DND-41 (cell line): Measurements from ENCODE around the gene NDUFS7.
"Not testable (repeated sequence)": the region's sequence is repeated elsewhere in the genome, so short reads cannot be mapped to it uniquely, and the experiment has no call there.

ENCODE experiments used
- ATAC-seq: fragments of 200-7000 bp; cut with Tn5 transposase; 3 replicates; pipeline ENCODE4 v1.9.1; 2021; ENCODE audit warnings: low read depth; ENCODE audit not compliant: insufficient read depth
- DNase-seq: peaks from one replicate; pipeline ENCODE4 v3.0.0-alpha.2; 2020
- H2AFZ ChIP-seq: 2 replicates; pipeline ENCODE4 v1.6.0; 2012; ENCODE audit warnings: low read depth, low read length
- H3K27ac ChIP-seq: 2 replicates; pipeline ENCODE4 v1.5.1; 2012; ENCODE audit warnings: low read length, inconsistent platforms
- H3K27me3 ChIP-seq: fragments of 200-600 bp; sonication (generic); 2 replicates; pipeline ENCODE4 v1.6.0; 2012; ENCODE audit warnings: low read length, mild to moderate bottlenecking, inconsistent platforms; ENCODE audit not compliant: insufficient read depth, poor library complexity
- H3K36me3 ChIP-seq: 2 replicates; pipeline ENCODE4 v1.5.1; 2012; ENCODE audit warnings: low read length, inconsistent platforms; ENCODE audit not compliant: insufficient read depth
- H3K4me1 ChIP-seq: 2 replicates; pipeline ENCODE4 v1.5.1; 2012; ENCODE audit warnings: mild to moderate bottlenecking, low read length; ENCODE audit not compliant: insufficient read depth
- H3K4me2 ChIP-seq: 2 replicates; pipeline ENCODE4 v1.6.0; 2012; ENCODE audit warnings: mild to moderate bottlenecking, moderate library complexity, low read length, inconsistent platforms; ENCODE audit not compliant: insufficient read depth
- H3K4me3 ChIP-seq, 2 experiments: fragments of 200-600 bp in 1 of 2; shearing (Covaris generic) in 1 of 2; 2 replicates each; pipeline ENCODE4 v1.5.1; 2012 to 2016; ENCODE audit warnings: inconsistent platforms in 2 of 2, low read length in 2 of 2, mild to moderate bottlenecking in 2 of 2, low read depth in 1 of 2, moderate library complexity in 1 of 2
- H3K79me2 ChIP-seq: 2 replicates; pipeline ENCODE4 v1.6.0; 2012; ENCODE audit warnings: low read length, inconsistent platforms; ENCODE audit not compliant: insufficient read depth
- H3K9ac ChIP-seq: 2 replicates; pipeline ENCODE4 v1.6.0; 2012; ENCODE audit warnings: low read depth, mild to moderate bottlenecking, inconsistent platforms, low read length, moderate library complexity
- H3K9me3 ChIP-seq: 2 replicates; pipeline ENCODE4 v1.5.1; 2012; ENCODE audit warnings: low read length, moderate library complexity, mild to moderate bottlenecking, inconsistent platforms; ENCODE audit not compliant: insufficient read depth, severe bottlenecking
- H4K20me1 ChIP-seq: 2 replicates; pipeline ENCODE4 v1.6.0; 2012; ENCODE audit warnings: low read length; ENCODE audit not compliant: insufficient read depth
- EZH2 ChIP-seq: IDR thresholded peaks from 3 replicates; pipeline ENCODE4 v1.6.1; 2012; ENCODE audit warnings: borderline replicate concordance, low read depth, mild to moderate bottlenecking, moderate library complexity, low read length, inconsistent platforms; ENCODE audit not compliant: severe bottlenecking
- TF ChIP-seq, protein P1 (sequence below): IDR thresholded peaks from 2 replicates; pipeline ENCODE4 v1.5.1; 2012; ENCODE audit warnings: borderline replicate concordance, low read length, moderate library complexity, mild to moderate bottlenecking; ENCODE audit not compliant: poor library complexity, severe bottlenecking; ENCODE audit errors: extremely low read depth

Gene NDUFS7

DNA sequence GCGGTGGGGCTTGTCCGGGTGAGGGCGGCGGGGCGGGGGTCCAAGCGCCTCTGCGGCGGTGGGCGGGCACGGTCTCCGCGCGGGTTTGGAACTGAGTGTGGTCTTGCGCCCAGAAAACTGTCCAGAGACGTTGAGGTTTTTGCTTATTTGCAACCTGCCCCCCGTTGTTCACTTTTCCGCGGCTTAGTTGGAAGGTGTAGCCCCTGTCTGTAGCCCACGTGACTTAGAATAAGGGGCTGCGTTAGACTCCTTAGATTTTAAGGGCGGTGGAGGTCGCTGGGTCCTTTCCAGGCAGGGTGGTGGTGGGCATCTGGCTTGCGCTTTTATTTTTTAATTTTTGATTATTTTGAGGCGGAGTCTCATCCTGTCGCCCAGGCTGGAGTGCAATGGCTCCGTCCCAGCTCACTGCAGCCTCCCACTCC is 55.2 kb downstream of the NDUFS7 start:
- H3K9ac ChIP-seq: peak overlapping the region; percentile 90
- peaks cover 54% of the 10 kb centered on the region for H3K36me3 ChIP-seq
- peak overlapping the region; percentile 61 to 66; a peak in 3 of 4 replicates for H3K4me3 ChIP-seq
- H4K20me1 ChIP-seq: peaks cover 60% of the 10 kb centered on the region
- DNase-seq: no peak
- TF ChIP-seq EZH2: no peak
- TF ChIP-seq, protein P1, sequence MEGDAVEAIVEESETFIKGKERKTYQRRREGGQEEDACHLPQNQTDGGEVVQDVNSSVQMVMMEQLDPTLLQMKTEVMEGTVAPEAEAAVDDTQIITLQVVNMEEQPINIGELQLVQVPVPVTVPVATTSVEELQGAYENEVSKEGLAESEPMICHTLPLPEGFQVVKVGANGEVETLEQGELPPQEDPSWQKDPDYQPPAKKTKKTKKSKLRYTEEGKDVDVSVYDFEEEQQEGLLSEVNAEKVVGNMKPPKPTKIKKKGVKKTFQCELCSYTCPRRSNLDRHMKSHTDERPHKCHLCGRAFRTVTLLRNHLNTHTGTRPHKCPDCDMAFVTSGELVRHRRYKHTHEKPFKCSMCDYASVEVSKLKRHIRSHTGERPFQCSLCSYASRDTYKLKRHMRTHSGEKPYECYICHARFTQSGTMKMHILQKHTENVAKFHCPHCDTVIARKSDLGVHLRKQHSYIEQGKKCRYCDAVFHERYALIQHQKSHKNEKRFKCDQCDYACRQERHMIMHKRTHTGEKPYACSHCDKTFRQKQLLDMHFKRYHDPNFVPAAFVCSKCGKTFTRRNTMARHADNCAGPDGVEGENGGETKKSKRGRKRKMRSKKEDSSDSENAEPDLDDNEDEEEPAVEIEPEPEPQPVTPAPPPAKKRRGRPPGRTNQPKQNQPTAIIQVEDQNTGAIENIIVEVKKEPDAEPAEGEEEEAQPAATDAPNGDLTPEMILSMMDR: no peak
- peak overlapping the region; percentile 82 for H3K27ac ChIP-seq
- H3K4me2 ChIP-seq: peak overlapping the region; percentile 99
- peaks cover 37% of the 10 kb centered on the region for H3K79me2 ChIP-seq
- no peaks in the 10 kb centered on the region for H3K27me3 ChIP-seq
- H3K4me1 ChIP-seq: peaks cover 26% of the 10 kb centered on the region
- peak; percentile 8 for ATAC-seq
- H3K9me3 ChIP-seq: no peaks in the 10 kb centered on the region
- no peak overlapping the region for H2AFZ ChIP-seq

DNA sequence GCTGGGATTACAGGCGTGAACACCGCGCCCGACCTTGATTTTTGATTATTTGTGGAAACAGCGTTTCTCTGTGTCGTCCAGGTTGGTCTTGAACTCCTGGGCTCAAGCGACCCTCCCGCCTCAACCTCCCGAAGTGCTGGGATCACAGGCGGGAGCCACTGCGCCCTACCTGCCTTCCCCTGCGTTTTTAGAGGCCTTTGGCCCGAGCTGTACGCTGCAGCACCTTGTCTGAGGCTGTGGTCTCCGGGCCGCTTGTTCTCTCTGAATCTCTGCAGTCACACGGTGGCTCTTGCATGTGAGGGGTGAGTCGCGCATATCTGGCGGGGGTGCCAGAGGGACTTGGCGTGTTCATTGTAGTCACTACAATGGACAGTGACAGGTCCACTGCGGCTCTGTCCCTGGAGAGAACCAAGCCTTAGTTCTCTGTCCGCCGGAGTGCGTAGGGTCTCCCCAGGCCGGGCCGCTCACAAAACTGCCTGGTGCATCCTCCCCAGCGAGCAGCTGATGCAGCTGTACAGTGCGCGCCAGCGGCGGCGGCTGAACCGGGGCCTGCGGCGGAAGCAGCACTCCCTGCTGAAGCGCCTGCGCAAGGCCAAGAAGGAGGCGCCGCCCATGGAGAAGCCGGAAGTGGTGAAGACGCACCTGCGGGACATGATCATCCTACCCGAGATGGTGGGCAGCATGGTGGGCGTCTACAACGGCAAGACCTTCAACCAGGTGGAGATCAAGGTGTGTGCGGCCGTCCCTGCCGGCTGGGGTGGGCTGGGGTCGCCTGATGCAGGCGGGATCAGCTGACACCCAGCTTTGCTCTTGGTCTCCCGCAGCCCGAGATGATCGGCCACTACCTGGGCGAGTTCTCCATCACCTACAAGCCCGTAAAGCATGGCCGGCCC is 56.1 kb downstream of the NDUFS7 start:
- Histone ChIP-seq H3K79me2 (peaks cover 37% of the 10 kb centered on the region), H3K4me3 (peak overlapping the region; percentile 61 to 66; a peak in 3 of 4 replicates), H4K20me1 (peaks cover 60% of the 10 kb centered on the region), H3K9ac (peak overlapping the region; percentile 90), H3K27ac (peak overlapping the region; percentile 82), H3K4me2 (peak overlapping the region; percentile 99), H3K4me1 (peaks cover 28% of the 10 kb centered on the region), H3K36me3 (peaks cover 46% of the 10 kb centered on the region)
- not testable (repeated sequence) for H3K9me3 ChIP-seq, H3K27me3 ChIP-seq, H2AFZ ChIP-seq, ATAC-seq, DNase-seq

DNA sequence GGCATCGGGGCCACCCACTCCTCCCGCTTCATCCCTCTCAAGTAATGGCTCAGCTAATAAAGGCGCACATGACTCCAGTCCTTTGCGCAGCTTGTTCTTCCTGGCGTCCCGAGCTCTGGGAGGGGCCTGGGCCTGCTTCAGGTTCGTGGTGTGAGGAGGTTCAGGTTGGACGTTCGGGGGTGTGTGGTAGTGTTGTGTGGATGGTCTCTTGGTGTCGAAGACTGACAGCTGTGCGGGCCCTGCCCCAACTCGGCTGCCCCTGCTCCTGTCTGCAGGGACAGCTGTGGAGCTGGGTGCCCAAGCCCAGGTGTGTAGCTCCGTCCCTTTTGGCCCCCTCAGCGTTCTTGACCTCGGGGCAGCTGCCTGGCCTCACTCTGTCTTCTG is 56.7 kb downstream of the NDUFS7 start:
- no peak overlapping the region for H3K27ac ChIP-seq
- no peaks in the 10 kb centered on the region for H3K27me3 ChIP-seq
- H3K36me3 ChIP-seq: peaks cover 42% of the 10 kb centered on the region
- no peak for TF ChIP-seq EZH2
- TF ChIP-seq, protein P1: no peak
- ATAC-seq (no peak), DNase-seq (no peak)
- no peak overlapping the region for H2AFZ ChIP-seq
- H3K4me1 ChIP-seq: peaks cover 35% of the 10 kb centered on the region
- peak overlapping the region; percentile 90 for H3K9ac ChIP-seq
- peaks cover 61% of the 10 kb centered on the region for H4K20me1 ChIP-seq
- H3K4me2 ChIP-seq: peak overlapping the region; percentile 99; the same call in 1 of the 2 replicates
- H3K79me2 ChIP-seq: peaks cover 37% of the 10 kb centered on the region
- H3K4me3 ChIP-seq: 0 out of 4 replicates have a peak overlapping the region, but pooled peaks of 1 of the 2 experiments have one; percentile 61
- H3K9me3 ChIP-seq: no peaks in the 10 kb centered on the region

DNA sequence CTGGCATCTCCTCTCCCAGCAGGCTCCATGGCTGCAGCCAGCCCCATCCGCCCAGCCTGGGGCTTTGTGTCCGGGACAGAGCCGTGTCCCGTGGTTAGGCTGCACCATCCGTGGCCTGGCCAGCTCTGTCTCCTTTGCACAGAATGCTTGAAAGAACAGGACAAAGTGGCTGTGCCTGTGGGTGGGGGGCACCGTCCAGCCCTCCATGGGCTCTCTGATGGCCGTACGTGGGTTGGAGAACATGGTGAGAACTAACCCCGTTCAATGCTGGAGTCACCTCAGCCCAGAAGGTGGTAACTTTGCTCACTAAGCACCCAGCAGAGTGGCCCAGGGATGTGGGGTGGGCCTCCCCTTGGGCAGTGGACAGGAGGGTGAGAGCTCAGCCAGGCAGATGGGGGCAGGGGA is 57.3 kb downstream of the NDUFS7 start:
- ATAC-seq (no peak), DNase-seq (no peak)
- peak overlapping the region; percentile 99; the same call in 1 of the 2 replicates for H3K4me2 ChIP-seq
- 0 out of 2 replicates have a peak overlapping the region, but pooled peaks have one; percentile 7 for H3K27ac ChIP-seq
- H4K20me1 ChIP-seq: peaks cover 57% of the 10 kb centered on the region
- H3K9me3 ChIP-seq: no peaks in the 10 kb centered on the region
- H3K36me3 ChIP-seq: peaks cover 39% of the 10 kb centered on the region
- TF ChIP-seq EZH2: no peak
- TF ChIP-seq, protein P1: no peak
- peaks cover 36% of the 10 kb centered on the region for H3K4me1 ChIP-seq
- H3K27me3 ChIP-seq: no peaks in the 10 kb centered on the region
- no peak overlapping the region for H3K4me3 ChIP-seq
- H3K9ac ChIP-seq: peak overlapping the region; percentile 90
- peaks cover 37% of the 10 kb centered on the region for H3K79me2 ChIP-seq
- H2AFZ ChIP-seq: no peak overlapping the region
